ENCODE data around the gene ZNF791. TPM values are rescaled to one million over a fixed set of nuclear protein-coding genes. Genes with fewer than 3 reads are reported as not detected.

ZNF791 gene
- polyA plus RNA-seq, 3 donors = 5.2 to 8.2 (median 5.9) TPM

DNA sequence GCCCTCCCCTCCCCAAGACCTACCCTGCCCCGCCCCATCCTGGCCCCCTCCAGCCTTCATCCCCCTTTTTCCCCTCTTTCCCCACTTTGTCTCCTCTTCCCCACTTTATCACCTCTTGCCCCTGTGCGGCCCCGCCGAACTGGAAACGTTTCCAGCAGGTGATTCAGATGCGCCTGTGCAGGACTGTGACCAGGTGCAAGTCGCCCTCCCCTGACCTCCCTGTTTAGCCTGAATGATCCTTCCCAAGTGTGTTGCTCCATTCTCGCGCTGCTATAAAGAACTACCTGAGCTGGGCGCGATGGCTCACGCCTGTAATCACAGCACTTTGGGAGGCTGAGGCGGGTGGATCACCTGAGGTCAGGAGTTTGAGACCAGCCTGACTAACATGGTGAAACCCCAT lies 25.9 kb downstream of the ZNF791 start:
- no peak for DNase-seq
- Mint-ChIP-seq H3K4me3 (no peak overlapping the region), H3K36me3 (peaks cover 15 to 26% of the 10 kb centered on the region in 2 donors), H3K27ac (no peak overlapping the region), H3K27me3 (ENCODE audit: low read depth in 3 of 3) (peaks cover 0 to 2% (median 0%) of the 10 kb centered on the region in 3 donors), H3K9me3 (peaks cover 0 to 4% (median 0%) of the 10 kb centered on the region in 7 donors), H3K4me1 (peaks cover 9% of the 10 kb centered on the region)
- H3K36me3 ChIP-seq (replicated peaks in 1 of 2; ENCODE audit: control insufficient read depth in 1 of 2, insufficient read depth in 2 of 2, low read length in 2 of 2) = peaks cover under 1 to 4% of the 10 kb centered on the region in 2 donors
- no peak overlapping the region for H3K4me3 ChIP-seq (replicated peaks in 1 of 3; ENCODE audit: low read depth in 2 of 3, low read length in 3 of 3)
- intact Hi-C loops (cut with micrococcal nuclease) = no loop called here
- no peak overlapping the region for H3K9ac ChIP-seq (ENCODE audit: insufficient read depth, low read length, poor library complexity, severe bottlenecking)
- H3K27ac ChIP-seq (ENCODE audit: low read depth in 1 of 2, low read length in 2 of 2) = no peak overlapping the region
- H2AFZ ChIP-seq (ENCODE audit: insufficient read depth, low read depth, low read length, poor library complexity, severe bottlenecking) = no peak overlapping the region
- no peaks in the 10 kb centered on the region for H3K9me3 ChIP-seq (replicated peaks in 1 of 2; ENCODE audit: control insufficient read depth in 1 of 2, insufficient read depth in 1 of 2, low read length in 2 of 2)
- TF ChIP-seq, protein P1, sequence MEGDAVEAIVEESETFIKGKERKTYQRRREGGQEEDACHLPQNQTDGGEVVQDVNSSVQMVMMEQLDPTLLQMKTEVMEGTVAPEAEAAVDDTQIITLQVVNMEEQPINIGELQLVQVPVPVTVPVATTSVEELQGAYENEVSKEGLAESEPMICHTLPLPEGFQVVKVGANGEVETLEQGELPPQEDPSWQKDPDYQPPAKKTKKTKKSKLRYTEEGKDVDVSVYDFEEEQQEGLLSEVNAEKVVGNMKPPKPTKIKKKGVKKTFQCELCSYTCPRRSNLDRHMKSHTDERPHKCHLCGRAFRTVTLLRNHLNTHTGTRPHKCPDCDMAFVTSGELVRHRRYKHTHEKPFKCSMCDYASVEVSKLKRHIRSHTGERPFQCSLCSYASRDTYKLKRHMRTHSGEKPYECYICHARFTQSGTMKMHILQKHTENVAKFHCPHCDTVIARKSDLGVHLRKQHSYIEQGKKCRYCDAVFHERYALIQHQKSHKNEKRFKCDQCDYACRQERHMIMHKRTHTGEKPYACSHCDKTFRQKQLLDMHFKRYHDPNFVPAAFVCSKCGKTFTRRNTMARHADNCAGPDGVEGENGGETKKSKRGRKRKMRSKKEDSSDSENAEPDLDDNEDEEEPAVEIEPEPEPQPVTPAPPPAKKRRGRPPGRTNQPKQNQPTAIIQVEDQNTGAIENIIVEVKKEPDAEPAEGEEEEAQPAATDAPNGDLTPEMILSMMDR (IDR thresholded peaks at IDR 0.05) = no peak
- no peaks in the 10 kb centered on the region for H4K20me1 ChIP-seq (ENCODE audit: insufficient read depth, low read length)
- 94% methylated on average over 11 of the region's 13 CpGs for WGBS (ENCODE audit: insufficient coverage)
- H3K4me1 ChIP-seq (ENCODE audit: control insufficient read depth in 1 of 2, insufficient read depth in 2 of 2, low read length in 2 of 2) = peaks cover 8 to 12% of the 10 kb centered on the region in 2 donors
- H3K79me2 ChIP-seq (ENCODE audit: insufficient read depth, low read length) = no peaks in the 10 kb centered on the region
- no peaks in the 10 kb centered on the region for H3K27me3 ChIP-seq (ENCODE audit: control insufficient read depth in 2 of 2, insufficient read depth in 2 of 2, low read length in 2 of 2)
- H3K4me2 ChIP-seq (replicated peaks; ENCODE audit: extremely low read depth, low read length, poor library complexity, severe bottlenecking) = no peak overlapping the region

DNA sequence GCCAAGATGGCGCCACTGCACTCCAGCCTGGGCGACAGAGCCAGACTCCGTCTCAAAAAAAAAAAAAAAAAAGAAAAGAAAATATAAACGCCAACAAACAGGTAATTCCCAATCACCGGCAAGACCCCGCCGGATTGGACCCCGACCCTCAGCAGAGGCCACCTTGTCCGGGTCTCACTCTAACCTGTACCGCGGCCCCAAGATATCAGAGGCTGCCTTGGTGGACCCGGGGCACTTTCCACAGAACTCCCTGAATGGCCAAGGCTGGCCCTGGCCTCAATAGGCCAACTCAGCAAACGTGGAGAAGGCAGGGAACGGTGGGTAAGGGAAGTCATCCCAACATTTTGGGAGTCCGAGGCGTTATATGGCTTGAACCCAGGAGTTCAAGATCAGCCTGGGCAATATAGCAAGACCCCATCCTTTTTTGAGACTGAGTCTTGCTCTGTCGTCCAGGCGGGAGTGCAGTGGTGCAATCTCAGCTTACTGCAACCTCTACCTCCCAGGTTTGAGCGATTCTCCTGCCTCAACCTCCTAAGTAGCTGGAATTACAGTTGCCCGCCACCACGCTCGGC lies 28.0 kb downstream of the ZNF791 start:
- intact Hi-C loops (cut with micrococcal nuclease) = no loop called here
- peaks cover 4% of the 10 kb centered on the region in 2 donors for H3K36me3 ChIP-seq (replicated peaks in 1 of 2; ENCODE audit: control insufficient read depth in 1 of 2, insufficient read depth in 2 of 2, low read length in 2 of 2)
- no peak overlapping the region for H3K4me3 ChIP-seq (replicated peaks in 1 of 3; ENCODE audit: low read depth in 2 of 3, low read length in 3 of 3)
- no peak overlapping the region for H2AFZ ChIP-seq (ENCODE audit: insufficient read depth, low read depth, low read length, poor library complexity, severe bottlenecking)
- H3K4me3 Mint-ChIP-seq = no peak overlapping the region
- peaks cover 0 to 2% (median 0%) of the 10 kb centered on the region in 3 donors for H3K27me3 Mint-ChIP-seq (ENCODE audit: low read depth in 3 of 3)
- no peaks in the 10 kb centered on the region for H3K9me3 ChIP-seq (replicated peaks in 1 of 2; ENCODE audit: control insufficient read depth in 1 of 2, insufficient read depth in 1 of 2, low read length in 2 of 2)
- no peak for DNase-seq
- H3K79me2 ChIP-seq (ENCODE audit: insufficient read depth, low read length) = no peaks in the 10 kb centered on the region
- H3K27ac ChIP-seq (ENCODE audit: low read depth in 1 of 2, low read length in 2 of 2) = no peak overlapping the region
- peaks cover 8 to 12% of the 10 kb centered on the region in 2 donors for H3K4me1 ChIP-seq (ENCODE audit: control insufficient read depth in 1 of 2, insufficient read depth in 2 of 2, low read length in 2 of 2)
- no peak overlapping the region for H3K4me2 ChIP-seq (replicated peaks; ENCODE audit: extremely low read depth, low read length, poor library complexity, severe bottlenecking)
- H3K9ac ChIP-seq (ENCODE audit: insufficient read depth, low read length, poor library complexity, severe bottlenecking) = no peak overlapping the region
- TF ChIP-seq, protein P1 (IDR thresholded peaks at IDR 0.05) = no peak
- no peak overlapping the region for H3K27ac Mint-ChIP-seq
- H3K9me3 Mint-ChIP-seq = peaks cover 0 to 7% (median 0%) of the 10 kb centered on the region in 7 donors
- H3K4me1 Mint-ChIP-seq = peaks cover 9% of the 10 kb centered on the region
- WGBS (ENCODE audit: insufficient coverage) = 96% methylated on average over 18 of the region's 22 CpGs
- H4K20me1 ChIP-seq (ENCODE audit: insufficient read depth, low read length) = no peaks in the 10 kb centered on the region
- H3K27me3 ChIP-seq (ENCODE audit: control insufficient read depth in 2 of 2, insufficient read depth in 2 of 2, low read length in 2 of 2) = no peaks in the 10 kb centered on the region
- peaks cover 15 to 22% of the 10 kb centered on the region in 2 donors for H3K36me3 Mint-ChIP-seq
